GM21723 (cell line): Measurements from ENCODE around the gene PDK4.
"Not testable (repeated sequence)": the region's sequence is repeated elsewhere in the genome, so short reads cannot be mapped to it uniquely, and the experiment has no call there.

ENCODE experiments used
- ATAC-seq: cut with Tn5 transposase; IDR thresholded peaks from one replicate; pipeline ENCODE4 v1.9.1; 2021; ENCODE audit warnings: mild to moderate bottlenecking, moderate library complexity; ENCODE audit not compliant: unreplicated experiment

The PDK4 gene

GRCh38 chr7:95605275-95605674, 9.0 kb upstream of the PDK4 start:
- no peak for ATAC-seq

- ATAC-seq = not testable (repeated sequence)
These were observed 8.5 kb upstream of the PDK4 start for GRCh38 chr7:95604811-95605210.

GRCh38 chr7:95604397-95604796, 8.1 kb upstream of the PDK4 start:
- not testable (repeated sequence) for ATAC-seq

- ATAC-seq = no peak
These were observed 6.1 kb upstream of the PDK4 start for GRCh38 chr7:95602421-95602820.

GRCh38 chr7:95601316-95601715, 5.0 kb upstream of the PDK4 start:
- ATAC-seq = no peak

GRCh38 chr7:95599069-95599468, 2.8 kb upstream of the PDK4 start:
- no peak for ATAC-seq

- no peak for ATAC-seq
These were observed 2.2 kb upstream of the PDK4 start for GRCh38 chr7:95598511-95598910.

GRCh38 chr7:95595746-95596197, 544 bp downstream of the PDK4 start:
- ATAC-seq = no peak

- ATAC-seq = no peak
These were observed 2.1 kb downstream of the PDK4 start for GRCh38 chr7:95594185-95594584.

- ATAC-seq = no peak
These were observed 3.0 kb downstream of the PDK4 start for GRCh38 chr7:95593343-95593742.

GRCh38 chr7:95592570-95592969, 3.7 kb downstream of the PDK4 start:
- no peak for ATAC-seq

GRCh38 chr7:95590387-95591248, 5.7 kb downstream of the PDK4 start:
- ATAC-seq = no peak

- ATAC-seq = no peak
These were observed 6.5 kb downstream of the PDK4 start for GRCh38 chr7:95589766-95590165.

- ATAC-seq = no peak
These were observed 7.3 kb downstream of the PDK4 start for GRCh38 chr7:95589031-95589430.

GRCh38 chr7:95586951-95587301, 9.4 kb downstream of the PDK4 start:
- ATAC-seq = no peak

- ATAC-seq = no peak
These were observed 10.9 kb downstream of the PDK4 start for GRCh38 chr7:95585426-95585789.

- no peak for ATAC-seq
These were observed 11.4 kb downstream of the PDK4 start for GRCh38 chr7:95584769-95585425.

- no peak for ATAC-seq
These were observed 12.3 kb downstream of the PDK4 start for GRCh38 chr7:95583834-95584621.

- ATAC-seq = no peak
These were observed 13.6 kb downstream of the PDK4 start for GRCh38 chr7:95582578-95583293.

GRCh38 chr7:95581467-95581866, 14.8 kb downstream of the PDK4 start:
- no peak for ATAC-seq

GRCh38 chr7:95579318-95579717, 17.0 kb downstream of the PDK4 start:
- ATAC-seq = no peak
